MM.1S (cell line): ENCODE data around the gene IFITM10.

Source experiments
- EZH2 ChIP-seq: fragments of 300-600 bp; sonication (generic); optimal IDR thresholded peaks from 2 replicates; pipeline ENCODE3; 2017; ENCODE audit warnings: low read depth, mild to moderate bottlenecking, antibody characterized with exemption, low read length, mixed read lengths
- EZH2phosphoT487 ChIP-seq: fragments of 300-600 bp; sonication (generic); IDR thresholded peaks from 2 replicates; pipeline ENCODE4 v1.6.1; 2018; ENCODE audit warnings: antibody characterized with exemption, low read length
- TF ChIP-seq, protein P1 (sequence below): fragments of 300-600 bp; sonication (generic); IDR thresholded peaks from 2 replicates; pipeline ENCODE4 v1.5.1; 2016; ENCODE audit warnings: antibody characterized with exemption, low read length, mixed read lengths

DNA sequence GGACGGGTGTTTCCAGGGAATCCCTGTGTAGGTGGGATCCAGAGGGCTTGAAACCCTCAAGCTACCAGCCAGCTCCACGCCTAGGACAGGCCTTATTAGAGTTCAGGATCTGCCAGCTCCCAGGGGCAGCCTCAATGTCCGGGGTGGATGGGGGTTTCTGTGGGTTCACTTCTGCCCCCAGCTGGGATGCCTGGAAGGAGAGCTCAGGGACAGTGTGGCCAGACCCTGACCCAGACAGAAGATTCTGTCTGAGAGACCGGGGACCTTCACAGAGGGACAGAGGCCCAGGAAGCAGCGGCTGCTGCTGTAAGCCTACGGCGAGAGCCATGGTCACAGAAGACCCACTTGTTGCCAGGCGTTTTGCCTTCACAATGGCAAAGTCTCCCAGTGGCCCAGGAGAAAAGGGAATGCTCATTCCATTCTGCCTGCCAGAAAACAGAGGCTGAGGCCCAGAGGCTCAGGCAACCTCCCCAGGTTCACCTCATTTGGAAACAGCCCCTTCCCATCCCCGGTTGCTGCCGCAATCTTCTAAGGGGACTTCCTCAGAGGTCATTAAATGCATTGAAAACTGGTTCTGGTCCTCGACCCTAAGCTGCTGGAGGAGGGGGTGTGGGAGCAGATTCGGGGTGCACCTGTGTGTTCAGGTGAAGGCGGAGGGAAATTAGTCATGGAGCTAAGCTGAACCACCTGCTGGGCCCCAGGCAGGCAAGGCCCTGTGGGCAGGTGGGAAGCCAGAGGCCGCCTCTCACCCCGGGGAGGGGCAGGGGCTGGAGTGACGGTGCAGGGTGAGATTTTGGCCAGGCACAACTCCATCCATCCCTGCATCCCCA, 58.3 kb downstream of the IFITM10 start:
- TF ChIP-seq, protein P1, sequence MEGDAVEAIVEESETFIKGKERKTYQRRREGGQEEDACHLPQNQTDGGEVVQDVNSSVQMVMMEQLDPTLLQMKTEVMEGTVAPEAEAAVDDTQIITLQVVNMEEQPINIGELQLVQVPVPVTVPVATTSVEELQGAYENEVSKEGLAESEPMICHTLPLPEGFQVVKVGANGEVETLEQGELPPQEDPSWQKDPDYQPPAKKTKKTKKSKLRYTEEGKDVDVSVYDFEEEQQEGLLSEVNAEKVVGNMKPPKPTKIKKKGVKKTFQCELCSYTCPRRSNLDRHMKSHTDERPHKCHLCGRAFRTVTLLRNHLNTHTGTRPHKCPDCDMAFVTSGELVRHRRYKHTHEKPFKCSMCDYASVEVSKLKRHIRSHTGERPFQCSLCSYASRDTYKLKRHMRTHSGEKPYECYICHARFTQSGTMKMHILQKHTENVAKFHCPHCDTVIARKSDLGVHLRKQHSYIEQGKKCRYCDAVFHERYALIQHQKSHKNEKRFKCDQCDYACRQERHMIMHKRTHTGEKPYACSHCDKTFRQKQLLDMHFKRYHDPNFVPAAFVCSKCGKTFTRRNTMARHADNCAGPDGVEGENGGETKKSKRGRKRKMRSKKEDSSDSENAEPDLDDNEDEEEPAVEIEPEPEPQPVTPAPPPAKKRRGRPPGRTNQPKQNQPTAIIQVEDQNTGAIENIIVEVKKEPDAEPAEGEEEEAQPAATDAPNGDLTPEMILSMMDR, result no peak
- TF ChIP-seq EZH2phosphoT487 (no peak), EZH2 (no peak)
